Activated B cell treated with CpG ODN at 0.5 μM for 24 hours (primary cell): ENCODE data around the gene TAS1R3. TPM values are rescaled to one million over a fixed set of nuclear protein-coding genes. Genes with fewer than 3 reads are reported as not detected.

Experiments used
- ATAC-seq: fragments of 200-7000 bp; cut with Tn5 transposase; one replicate; pipeline ENCODE4 v1.10.0; 2021; ENCODE audit warnings: low read depth, mild to moderate bottlenecking, moderate library complexity
- CTCF ChIA-PET: fragments of 350-600 bp; sonication (Branson Sonifier 250); formaldehyde crosslinking; loops from one replicate; lab custom pipeline; 2021; ENCODE audit warnings: antibody characterized with exemption; lab: Charles Lee
- POLR2A ChIA-PET: fragments of 350-600 bp; sonication (Branson Sonifier 250); formaldehyde crosslinking; loops from one replicate; lab custom pipeline; 2021; ENCODE audit warnings: antibody characterized with exemption; lab: Charles Lee
- DNase-seq: peaks from one replicate; pipeline ENCODE4 v3.0.0; 2022
- H3K27ac Mint-ChIP-seq: one replicate; pipeline ENCODE4 v1.8.0; 2020; ENCODE audit warnings: mixed read lengths
- H3K27me3 Mint-ChIP-seq: one replicate; pipeline ENCODE4 v1.8.0; 2021; ENCODE audit warnings: mixed read lengths
- H3K36me3 Mint-ChIP-seq: one replicate; pipeline ENCODE4 v1.8.0; 2021; ENCODE audit warnings: low read depth, mixed read lengths
- H3K4me1 Mint-ChIP-seq: one replicate; pipeline ENCODE4 v1.8.0; 2021; ENCODE audit warnings: mixed read lengths
- H3K4me3 Mint-ChIP-seq: one replicate; pipeline ENCODE4 v1.8.0; 2020; ENCODE audit warnings: mild to moderate bottlenecking, mixed read lengths
- H3K9me3 Mint-ChIP-seq: one replicate; pipeline ENCODE4 v1.8.0; 2020; ENCODE audit warnings: mixed read lengths
- CTCF ChIP-seq: fragments of 200-600 bp; IDR thresholded peaks from one replicate; pipeline ENCODE4 v1.8.0; 2022; ENCODE audit warnings: antibody characterized with exemption, mild to moderate bottlenecking
- intact Hi-C: fragments of 100-400 bp; cut with micrococcal nuclease; formaldehyde crosslinking; loops from one replicate; pipeline ENCODE4 v1.15.1; 2024
- total RNA-seq: library from RNA; stranded (reverse); gene quantifications from 2 replicates; pipeline ENCODE4 v1.2.3, GENCODE V29; 2022

Gene TAS1R3
- total RNA-seq, 1 donor from 2014 or later: 2.5 TPM

GRCh38 chr1:1341549-1342021, 10.5 kb downstream of the TAS1R3 start:
- H3K27me3 Mint-ChIP-seq: no peaks in the 10 kb centered on the region
- no peak for DNase-seq
- no peak for TF ChIP-seq CTCF
- no peak overlapping the region for H3K27ac Mint-ChIP-seq
- H3K9me3 Mint-ChIP-seq: no peaks in the 10 kb centered on the region
- intact Hi-C loops: no loop called here
- ATAC-seq: no peak
- H3K36me3 Mint-ChIP-seq: peaks cover 15% of the 10 kb centered on the region
- CTCF ChIA-PET: no interaction called here
- peaks cover 2% of the 10 kb centered on the region for H3K4me1 Mint-ChIP-seq
- H3K4me3 Mint-ChIP-seq: no peak overlapping the region
- POLR2A ChIA-PET: interaction anchor here (0.8 kb wide), 1 partner anchor 16 kb away, joined by 3 read pairs; no protein-coding TSS in a partner anchor

GRCh38 chr1:1342061-1342562, 11.0 kb downstream of the TAS1R3 start:
- H3K4me1 Mint-ChIP-seq: peaks cover 5% of the 10 kb centered on the region
- no peaks in the 10 kb centered on the region for H3K9me3 Mint-ChIP-seq
- CTCF ChIA-PET: no interaction called here
- DNase-seq (no peak), ATAC-seq (no peak)
- H3K4me3 Mint-ChIP-seq: no peak overlapping the region
- POLR2A ChIA-PET: interaction anchor here (0.8 kb wide), 1 partner anchor 17 kb away, joined by 3 read pairs; no protein-coding TSS in a partner anchor
- no peak for TF ChIP-seq CTCF
- H3K27ac Mint-ChIP-seq: no peak overlapping the region
- H3K36me3 Mint-ChIP-seq: peaks cover 15% of the 10 kb centered on the region
- intact Hi-C loops: no loop called here
- H3K27me3 Mint-ChIP-seq: no peaks in the 10 kb centered on the region

GRCh38 chr1:1342584-1343115, 11.6 kb downstream of the TAS1R3 start:
- ChIA-PET POLR2A (no interaction called here), CTCF (no interaction called here)
- H3K4me3 Mint-ChIP-seq: no peak overlapping the region
- H3K27ac Mint-ChIP-seq: no peak overlapping the region
- DNase-seq (no peak), ATAC-seq (no peak)
- TF ChIP-seq CTCF: no peak
- H3K9me3 Mint-ChIP-seq: no peaks in the 10 kb centered on the region
- H3K4me1 Mint-ChIP-seq: peaks cover 7% of the 10 kb centered on the region
- intact Hi-C loops: no loop called here
- no peaks in the 10 kb centered on the region for H3K27me3 Mint-ChIP-seq
- H3K36me3 Mint-ChIP-seq: peaks cover 15% of the 10 kb centered on the region

GRCh38 chr1:1343811-1344421, 12.8 kb downstream of the TAS1R3 start:
- ChIA-PET POLR2A (no interaction called here), CTCF (no interaction called here)
- intact Hi-C loops: no loop called here
- H3K27me3 Mint-ChIP-seq: no peaks in the 10 kb centered on the region
- no peak for TF ChIP-seq CTCF
- DNase-seq (no peak), ATAC-seq (no peak)
- H3K9me3 Mint-ChIP-seq: no peaks in the 10 kb centered on the region
- no peak overlapping the region for H3K4me3 Mint-ChIP-seq
- H3K36me3 Mint-ChIP-seq: peaks cover 12% of the 10 kb centered on the region
- peaks cover 13% of the 10 kb centered on the region for H3K4me1 Mint-ChIP-seq
- H3K27ac Mint-ChIP-seq: no peak overlapping the region

- no peak for TF ChIP-seq CTCF
- intact Hi-C loops: no loop called here
- CTCF ChIA-PET: no interaction called here
- no peak for ATAC-seq
- peaks cover 13% of the 10 kb centered on the region for H3K4me1 Mint-ChIP-seq
- H3K27ac Mint-ChIP-seq: no peak overlapping the region
- no peaks in the 10 kb centered on the region for H3K27me3 Mint-ChIP-seq
- peaks cover 9% of the 10 kb centered on the region for H3K36me3 Mint-ChIP-seq
- H3K4me3 Mint-ChIP-seq: no peak overlapping the region
- no peaks in the 10 kb centered on the region for H3K9me3 Mint-ChIP-seq
- POLR2A ChIA-PET: no interaction called here
- no peak for DNase-seq
Measured at GRCh38 chr1:1344655-1345361, 13.7 kb downstream of the TAS1R3 start.
